Colonic mucosa (tissue), 4 donors: ENCODE data around the gene GATAD2B. TPM values are rescaled to one million over a fixed set of nuclear protein-coding genes. Genes with fewer than 3 reads are reported as not detected.

ENCODE experiments used
- DNase-seq: peaks from one replicate; pipeline ENCODE4 v3.0.0-alpha.2; 2020
- H3K27ac ChIP-seq: fragments of 200-600 bp; one replicate; pipeline ENCODE4 v1.8.0; 2021
- H3K27me3 ChIP-seq: fragments of 200-600 bp; one replicate; pipeline ENCODE4 v1.8.0; 2021
- H3K36me3 ChIP-seq: fragments of 200-600 bp; one replicate; pipeline ENCODE4 v1.8.0; 2021
- H3K4me1 ChIP-seq: fragments of 200-600 bp; one replicate; pipeline ENCODE4 v1.8.0; 2021; ENCODE audit warnings: mild to moderate bottlenecking
- H3K4me3 ChIP-seq: fragments of 200-600 bp; one replicate; pipeline ENCODE4 v1.8.0; 2021
- H3K9ac ChIP-seq, 2 donors: one replicate each; pipeline ENCODE4 v1.7.0; 2013; ENCODE audit warnings: control low read depth in 2 of 2, low read depth in 2 of 2, low read length in 2 of 2
- H3K9me3 ChIP-seq: fragments of 200-600 bp; one replicate; pipeline ENCODE4 v1.8.0; 2021
- intact Hi-C: fragments of 100-400 bp; cut with DNase I; formaldehyde crosslinking; loops from one replicate; pipeline ENCODE4 v1.14.1; 2022
- total RNA-seq, 2 donors: library from RNA; stranded (reverse); fragmentation: NEBNext Ultra II Directional in 1 of 2; extraction: Animal tissue kit (Norgen Biotek cat#: 25700) in 1 of 2; gene quantifications; one replicate each; pipeline ENCODE4 v1.2.1, GENCODE V29; 2021
- TF ChIP-seq, protein P1 (sequence below): fragments of 200-600 bp; IDR thresholded peaks from one replicate; pipeline ENCODE4 v1.8.0; 2022; ENCODE audit warnings: antibody characterized with exemption, mild to moderate bottlenecking
- donor health status: healthy.
- donor health status: DM: no; HTN: no; CAD: no.
- donor health status: DM: no; HTN: no; CAD: no.

Gene GATAD2B
- total RNA-seq, 2 donors from 2014 or later = 32.5 to 36.5 TPM

DNA sequence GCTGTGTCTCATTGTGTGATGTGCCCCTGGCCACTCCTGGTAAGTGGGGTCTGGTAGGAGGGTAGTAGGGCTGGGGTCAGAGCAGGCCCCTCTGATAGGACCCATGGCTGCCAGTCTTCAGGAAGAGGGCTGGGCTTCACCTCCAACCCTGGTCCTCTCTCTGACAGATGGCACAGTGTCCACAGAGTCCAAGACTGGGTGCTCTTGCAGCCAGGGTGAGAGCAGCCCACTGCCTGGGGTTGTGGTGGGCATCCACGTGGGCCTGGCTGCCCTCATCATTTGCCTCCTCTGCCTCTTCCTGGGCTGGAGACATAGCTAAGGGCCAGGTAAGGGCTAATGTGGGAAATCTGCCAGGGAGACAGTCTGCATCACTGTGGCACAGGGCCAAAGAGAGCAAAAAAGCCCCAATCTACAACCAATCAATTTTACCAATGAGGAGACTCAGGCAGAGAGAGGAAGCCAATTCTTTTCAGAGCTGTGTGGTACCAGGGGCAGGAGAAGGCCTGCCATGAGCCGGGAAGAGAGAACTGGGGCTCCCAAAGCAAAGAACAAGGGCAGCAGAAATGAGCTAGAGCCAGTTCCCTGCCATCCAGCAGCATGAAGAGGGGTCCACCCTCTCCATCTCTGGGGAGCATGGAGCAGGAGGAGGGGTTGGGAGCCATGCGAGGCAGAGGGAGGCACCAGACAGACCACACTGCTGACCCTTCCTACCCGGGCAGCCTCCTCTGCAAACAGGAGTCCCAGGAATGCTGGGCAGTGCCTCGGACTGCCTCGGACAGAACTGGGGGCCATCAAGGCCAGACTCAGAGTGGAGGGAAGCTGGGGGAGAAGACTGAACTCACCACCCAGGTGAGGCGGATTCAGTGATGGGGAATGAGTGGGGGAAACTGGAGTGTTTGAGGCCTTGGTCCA, 120.7 kb downstream of the GATAD2B start:
- intact Hi-C loops = no loop called here
- H3K9ac ChIP-seq = no peak overlapping the region
- DNase-seq = no peak

DNA sequence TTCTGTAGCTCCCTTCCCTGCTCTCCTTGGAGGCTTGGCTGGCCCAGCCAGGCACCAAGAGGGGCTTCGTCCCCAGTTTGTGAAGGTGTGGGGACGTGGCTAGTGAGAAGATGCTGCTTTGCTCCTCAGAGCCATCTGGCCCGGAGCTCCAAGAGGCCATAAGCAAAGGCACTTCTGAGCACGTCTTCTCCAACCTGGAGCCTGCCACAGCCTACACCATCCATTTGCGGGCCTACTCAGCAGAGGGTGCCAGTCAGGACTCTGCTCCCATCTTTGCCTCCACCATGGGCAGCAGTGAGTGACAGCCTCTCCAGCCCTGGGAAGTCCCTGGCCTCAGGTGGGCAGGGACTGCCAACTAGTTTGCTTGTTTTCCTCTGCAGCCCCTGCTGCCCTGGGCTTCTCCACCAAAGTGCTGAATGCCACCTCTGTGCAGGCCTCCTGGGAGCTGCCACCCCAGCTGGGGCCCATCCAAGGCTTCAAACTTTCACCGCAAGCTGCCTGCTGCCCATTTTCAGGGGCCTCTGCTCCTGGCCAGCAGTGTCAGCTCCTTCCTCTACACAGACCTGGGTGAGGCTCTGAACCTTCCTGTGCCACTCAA, 121.6 kb downstream of the GATAD2B start:
- Histone ChIP-seq H3K4me1 (no peaks in the 10 kb centered on the region), H3K36me3 (no peaks in the 10 kb centered on the region), H3K27ac (no peak overlapping the region), H3K4me3 (no peak overlapping the region), H3K9ac (no peak overlapping the region), H3K9me3 (no peaks in the 10 kb centered on the region), H3K27me3 (no peaks in the 10 kb centered on the region)
- DNase-seq = no peak
- TF ChIP-seq, protein P1, sequence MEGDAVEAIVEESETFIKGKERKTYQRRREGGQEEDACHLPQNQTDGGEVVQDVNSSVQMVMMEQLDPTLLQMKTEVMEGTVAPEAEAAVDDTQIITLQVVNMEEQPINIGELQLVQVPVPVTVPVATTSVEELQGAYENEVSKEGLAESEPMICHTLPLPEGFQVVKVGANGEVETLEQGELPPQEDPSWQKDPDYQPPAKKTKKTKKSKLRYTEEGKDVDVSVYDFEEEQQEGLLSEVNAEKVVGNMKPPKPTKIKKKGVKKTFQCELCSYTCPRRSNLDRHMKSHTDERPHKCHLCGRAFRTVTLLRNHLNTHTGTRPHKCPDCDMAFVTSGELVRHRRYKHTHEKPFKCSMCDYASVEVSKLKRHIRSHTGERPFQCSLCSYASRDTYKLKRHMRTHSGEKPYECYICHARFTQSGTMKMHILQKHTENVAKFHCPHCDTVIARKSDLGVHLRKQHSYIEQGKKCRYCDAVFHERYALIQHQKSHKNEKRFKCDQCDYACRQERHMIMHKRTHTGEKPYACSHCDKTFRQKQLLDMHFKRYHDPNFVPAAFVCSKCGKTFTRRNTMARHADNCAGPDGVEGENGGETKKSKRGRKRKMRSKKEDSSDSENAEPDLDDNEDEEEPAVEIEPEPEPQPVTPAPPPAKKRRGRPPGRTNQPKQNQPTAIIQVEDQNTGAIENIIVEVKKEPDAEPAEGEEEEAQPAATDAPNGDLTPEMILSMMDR = no peak
- intact Hi-C loops = no loop called here

More for the DNA sequence above, 120.7 kb downstream of the GATAD2B start:
- no peak overlapping the region for H3K27ac ChIP-seq
- TF ChIP-seq, protein P1 = no peak
- no peaks in the 10 kb centered on the region for H3K27me3 ChIP-seq
- no peak overlapping the region for H3K4me3 ChIP-seq
- no peaks in the 10 kb centered on the region for H3K9me3 ChIP-seq
- H3K36me3 ChIP-seq = no peaks in the 10 kb centered on the region
- H3K4me1 ChIP-seq = no peaks in the 10 kb centered on the region

DNA sequence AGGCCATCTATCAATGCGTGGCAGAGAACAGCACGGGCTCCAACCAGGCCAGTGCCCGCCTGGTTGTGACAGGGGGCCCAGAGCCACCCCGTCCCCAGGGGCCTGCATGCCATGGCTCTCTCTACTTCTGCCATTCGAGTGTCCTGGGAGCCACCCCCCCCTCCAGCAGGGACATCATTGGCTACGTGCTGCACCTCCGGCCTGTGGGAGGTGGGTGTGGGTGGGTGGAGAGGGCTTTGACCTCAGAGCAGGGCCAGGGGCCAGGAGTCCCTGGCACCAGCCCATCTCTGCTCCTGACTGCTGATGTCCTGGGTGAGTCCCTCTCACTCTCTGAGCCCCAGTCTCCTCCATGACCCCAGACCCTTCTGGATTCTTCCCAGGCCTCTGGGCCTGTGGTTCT, 122.3 kb downstream of the GATAD2B start:
- TF ChIP-seq, protein P1 = no peak
- Histone ChIP-seq H3K36me3 (no peaks in the 10 kb centered on the region), H3K9me3 (no peaks in the 10 kb centered on the region), H3K27me3 (no peaks in the 10 kb centered on the region), H3K4me3 (no peak overlapping the region), H3K9ac (no peak overlapping the region), H3K27ac (no peak overlapping the region), H3K4me1 (no peaks in the 10 kb centered on the region)
- intact Hi-C loops = no loop called here
- no peak for DNase-seq

DNA sequence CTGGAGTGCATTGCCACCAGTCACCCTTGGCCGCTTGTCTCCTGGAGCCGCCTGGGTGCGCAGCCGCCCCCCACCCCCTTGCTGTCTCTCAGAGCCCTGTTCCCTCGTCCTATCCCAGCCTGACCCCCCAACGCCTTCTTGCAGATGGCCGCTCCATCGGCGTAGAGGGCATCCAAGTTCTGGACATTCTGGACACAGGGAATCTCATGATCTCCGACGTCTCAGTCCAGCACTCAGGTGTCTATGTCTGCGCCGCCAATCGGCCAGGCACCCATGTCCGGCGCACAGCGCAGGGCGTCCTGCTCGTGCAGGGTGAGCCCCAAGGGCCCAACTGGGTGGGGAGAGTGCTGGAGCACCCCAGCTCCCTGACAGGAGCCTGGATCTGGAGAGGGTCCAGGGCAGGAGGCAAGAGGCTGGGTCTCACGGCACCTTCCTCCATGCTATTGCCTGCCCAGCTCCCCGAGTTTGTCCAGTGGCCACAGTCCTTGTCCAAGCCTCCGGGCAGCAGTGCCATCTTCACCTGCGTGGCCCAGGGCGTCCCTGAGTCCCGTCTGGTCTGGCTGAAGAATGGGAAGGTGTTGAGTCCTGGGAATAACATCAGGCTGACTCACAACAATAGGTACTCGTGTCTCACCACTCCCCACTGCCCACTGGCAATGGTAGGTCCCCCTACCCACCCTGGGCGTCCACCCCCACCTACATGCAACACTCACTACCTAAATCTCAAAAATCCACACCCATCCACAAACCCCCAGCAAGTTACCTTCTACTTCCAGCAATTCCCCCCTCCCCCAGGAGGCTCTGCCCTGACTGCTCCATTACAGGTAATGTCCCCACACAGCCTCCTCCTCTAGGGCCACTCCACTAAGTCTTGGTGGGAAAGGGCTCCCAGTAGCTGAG, 123.0 kb downstream of the GATAD2B start:
- H3K4me3 ChIP-seq = no peak overlapping the region
- intact Hi-C loops = no loop called here
- H3K27me3 ChIP-seq = no peaks in the 10 kb centered on the region
- TF ChIP-seq, protein P1 = no peak
- no peaks in the 10 kb centered on the region for H3K36me3 ChIP-seq
- no peak overlapping the region for H3K27ac ChIP-seq
- no peaks in the 10 kb centered on the region for H3K4me1 ChIP-seq
- no peak overlapping the region for H3K9ac ChIP-seq
- no peaks in the 10 kb centered on the region for H3K9me3 ChIP-seq
- DNase-seq = no peak

DNA sequence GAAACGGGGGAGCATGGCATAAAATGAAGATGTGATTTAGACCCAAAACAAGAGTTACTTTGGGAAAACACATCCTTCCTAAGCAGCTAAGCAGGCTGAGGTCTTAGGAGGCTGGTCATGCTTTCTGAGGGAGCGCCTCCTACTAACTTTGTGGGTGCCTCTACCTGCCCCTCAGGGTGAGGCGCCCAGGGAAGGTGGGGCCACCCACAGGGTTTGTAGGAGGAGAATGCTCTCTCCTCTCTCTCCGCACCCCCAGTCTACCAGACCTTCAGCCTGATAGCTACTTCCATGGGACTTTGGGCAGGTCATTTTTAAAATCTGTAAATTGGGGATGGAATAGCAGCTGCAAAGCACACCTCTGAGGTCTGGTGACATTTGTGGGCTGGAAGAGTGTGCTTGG, 123.8 kb downstream of the GATAD2B start:
- intact Hi-C loops = no loop called here
- TF ChIP-seq, protein P1 = no peak
- Histone ChIP-seq H3K27me3 (no peaks in the 10 kb centered on the region), H3K9ac (no peak overlapping the region), H3K4me1 (no peaks in the 10 kb centered on the region), H3K4me3 (no peak overlapping the region), H3K9me3 (no peaks in the 10 kb centered on the region), H3K27ac (no peak overlapping the region), H3K36me3 (no peaks in the 10 kb centered on the region)
- no peak for DNase-seq
